SK-N-SH (cell line): ENCODE data around the gene PCGF1.

Experiments used
- CTCF ChIP-seq: fragments of 200-600 bp; sonication (generic); IDR thresholded peaks from 2 replicates; pipeline ENCODE4 v1.6.1; 2017; ENCODE audit warnings: antibody characterized with exemption, mild to moderate bottlenecking, moderate library complexity
- RFX5 ChIP-seq: IDR thresholded peaks from 2 replicates; pipeline ENCODE4 v1.6.1; 2012; ENCODE audit warnings: mild to moderate bottlenecking, improper control_type of control experiment, low read length

GRCh38 chr2:74507926-74508520 lies 528 bp upstream of the PCGF1 start:
- no peak for TF ChIP-seq CTCF
- TF ChIP-seq RFX5: no peak
